ENCODE measurements around the gene RAB1A. TPM values are rescaled to one million over a fixed set of nuclear protein-coding genes. Genes with fewer than 3 reads are reported as not detected.

RAB1A gene
- total RNA-seq, 1 donor from 2014 or later, result 91.7 TPM

Small RNAs within 50 kb of the gene (small RNA-seq; reads per million reads assigned to genes)
- not detected for gene RF00090

Other genes with a start within 250 kb of the RAB1A start
- 57.9 TPM for gene SLC1A4, start 140.7 kb downstream of the RAB1A start, total RNA-seq
- 48.2 TPM for gene CEP68, start 73.7 kb downstream of the RAB1A start, total RNA-seq
- 115 TPM for gene ACTR2, start 97.7 kb upstream of the RAB1A start, total RNA-seq